Endothelial cell (in vitro differentiated cells): ENCODE measurements around the gene VKORC1L1. TPM values are rescaled to one million over a fixed set of nuclear protein-coding genes. Genes with fewer than 3 reads are reported as not detected.
"Not testable (repeated sequence)": the region's sequence is repeated elsewhere in the genome, so short reads cannot be mapped to it uniquely, and the experiment has no call there.

Experiments
- DNase-seq: peaks from one replicate; pipeline ENCODE4 v3.0.0; 2021; ENCODE audit warnings: low spot score
- H3K27ac Mint-ChIP-seq: one replicate; pipeline ENCODE4 v1.8.0; 2021; ENCODE audit warnings: mixed read lengths, inconsistent platforms; ENCODE audit not compliant: unreplicated experiment
- H3K27me3 Mint-ChIP-seq: one replicate; pipeline ENCODE4 v1.8.0; 2021; ENCODE audit warnings: mild to moderate bottlenecking, moderate library complexity, mixed read lengths, inconsistent platforms; ENCODE audit not compliant: unreplicated experiment
- H3K36me3 Mint-ChIP-seq: one replicate; pipeline ENCODE4 v1.8.0; 2021; ENCODE audit warnings: mild to moderate bottlenecking, low read depth, mixed read lengths, inconsistent platforms; ENCODE audit not compliant: unreplicated experiment
- H3K4me1 Mint-ChIP-seq: one replicate; pipeline ENCODE4 v1.8.0; 2021; ENCODE audit warnings: mild to moderate bottlenecking, mixed read lengths, inconsistent platforms; ENCODE audit not compliant: unreplicated experiment
- H3K4me3 Mint-ChIP-seq: one replicate; pipeline ENCODE4 v1.8.0; 2021; ENCODE audit warnings: mild to moderate bottlenecking, mixed read lengths, inconsistent platforms; ENCODE audit not compliant: unreplicated experiment
- H3K9me3 Mint-ChIP-seq: one replicate; pipeline ENCODE4 v1.8.0; 2021; ENCODE audit warnings: mixed read lengths, inconsistent platforms; ENCODE audit not compliant: unreplicated experiment
- total RNA-seq: library from RNA; stranded (reverse); fragmentation: NEBNext Ultra II Directional; extraction: Animal tissue kit (Norgen Biotek cat#: 25700); gene quantifications from one replicate; pipeline ENCODE4 v1.2.1, GENCODE V29; 2021; ENCODE audit not compliant: unreplicated experiment
- TF ChIP-seq, protein P1 (sequence below): fragments of 200-600 bp; sonication (generic); IDR thresholded peaks from one replicate; pipeline ENCODE4 v1.5.0; 2021; ENCODE audit warnings: antibody characterized with exemption; ENCODE audit not compliant: unreplicated experiment

The VKORC1L1 gene
- total RNA-seq, 1 donor from 2014 or later, result 22.9 TPM

DNA sequence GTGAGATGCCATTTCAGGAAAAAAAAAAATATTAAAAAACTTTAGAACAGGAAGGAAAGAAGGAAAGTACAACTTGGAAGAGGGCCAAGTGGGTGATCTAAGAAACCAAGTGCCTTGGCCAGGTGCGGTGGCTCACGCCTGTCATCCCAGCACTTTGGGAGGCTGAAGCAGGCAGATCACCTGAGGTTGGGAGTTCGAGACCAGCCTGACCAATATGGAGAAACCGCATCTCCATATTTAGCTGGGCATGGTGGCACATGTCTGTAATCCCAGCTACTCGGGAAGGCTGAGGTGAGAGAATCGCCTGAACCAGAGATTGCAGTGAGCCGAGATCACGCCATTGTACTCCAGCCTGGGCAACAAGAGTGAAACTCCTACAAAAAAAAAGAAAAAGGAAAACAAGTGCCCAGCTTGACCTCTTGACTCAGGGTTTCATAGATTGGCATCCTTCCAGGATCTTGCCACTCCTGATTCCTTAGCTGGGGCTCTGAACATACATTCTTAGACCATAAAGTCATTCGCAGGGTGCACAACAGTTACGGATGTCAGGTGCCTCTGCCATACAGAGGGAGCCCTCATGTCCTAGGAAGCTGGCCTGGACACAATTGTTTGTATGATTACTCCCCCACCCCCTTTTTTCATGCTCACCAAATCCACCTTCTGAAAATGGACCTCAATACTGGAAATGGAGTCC is 111.2 kb downstream of the VKORC1L1 start:
- no peaks in the 10 kb centered on the region for H3K4me1 Mint-ChIP-seq
- no peaks in the 10 kb centered on the region for H3K9me3 Mint-ChIP-seq
- no peaks in the 10 kb centered on the region for H3K36me3 Mint-ChIP-seq
- no peak overlapping the region for H3K4me3 Mint-ChIP-seq
- no peak for DNase-seq
- TF ChIP-seq, protein P1, sequence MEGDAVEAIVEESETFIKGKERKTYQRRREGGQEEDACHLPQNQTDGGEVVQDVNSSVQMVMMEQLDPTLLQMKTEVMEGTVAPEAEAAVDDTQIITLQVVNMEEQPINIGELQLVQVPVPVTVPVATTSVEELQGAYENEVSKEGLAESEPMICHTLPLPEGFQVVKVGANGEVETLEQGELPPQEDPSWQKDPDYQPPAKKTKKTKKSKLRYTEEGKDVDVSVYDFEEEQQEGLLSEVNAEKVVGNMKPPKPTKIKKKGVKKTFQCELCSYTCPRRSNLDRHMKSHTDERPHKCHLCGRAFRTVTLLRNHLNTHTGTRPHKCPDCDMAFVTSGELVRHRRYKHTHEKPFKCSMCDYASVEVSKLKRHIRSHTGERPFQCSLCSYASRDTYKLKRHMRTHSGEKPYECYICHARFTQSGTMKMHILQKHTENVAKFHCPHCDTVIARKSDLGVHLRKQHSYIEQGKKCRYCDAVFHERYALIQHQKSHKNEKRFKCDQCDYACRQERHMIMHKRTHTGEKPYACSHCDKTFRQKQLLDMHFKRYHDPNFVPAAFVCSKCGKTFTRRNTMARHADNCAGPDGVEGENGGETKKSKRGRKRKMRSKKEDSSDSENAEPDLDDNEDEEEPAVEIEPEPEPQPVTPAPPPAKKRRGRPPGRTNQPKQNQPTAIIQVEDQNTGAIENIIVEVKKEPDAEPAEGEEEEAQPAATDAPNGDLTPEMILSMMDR, result no peak
- no peak overlapping the region for H3K27ac Mint-ChIP-seq
- H3K27me3 Mint-ChIP-seq, result no peaks in the 10 kb centered on the region

GRCh38 chr7:65988084-65988483 is 115.2 kb downstream of the VKORC1L1 start:
- H3K36me3 Mint-ChIP-seq, result no peaks in the 10 kb centered on the region
- H3K4me3 Mint-ChIP-seq, result no peak overlapping the region
- TF ChIP-seq, protein P1, result no peak
- no peaks in the 10 kb centered on the region for H3K9me3 Mint-ChIP-seq
- no peaks in the 10 kb centered on the region for H3K27me3 Mint-ChIP-seq
- no peak for DNase-seq
- H3K4me1 Mint-ChIP-seq, result peaks cover 10% of the 10 kb centered on the region
- H3K27ac Mint-ChIP-seq, result no peak overlapping the region

GRCh38 chr7:65988503-65988902 is 115.6 kb downstream of the VKORC1L1 start:
- not testable (repeated sequence) for DNase-seq, H3K4me1 Mint-ChIP-seq, H3K36me3 Mint-ChIP-seq

DNA sequence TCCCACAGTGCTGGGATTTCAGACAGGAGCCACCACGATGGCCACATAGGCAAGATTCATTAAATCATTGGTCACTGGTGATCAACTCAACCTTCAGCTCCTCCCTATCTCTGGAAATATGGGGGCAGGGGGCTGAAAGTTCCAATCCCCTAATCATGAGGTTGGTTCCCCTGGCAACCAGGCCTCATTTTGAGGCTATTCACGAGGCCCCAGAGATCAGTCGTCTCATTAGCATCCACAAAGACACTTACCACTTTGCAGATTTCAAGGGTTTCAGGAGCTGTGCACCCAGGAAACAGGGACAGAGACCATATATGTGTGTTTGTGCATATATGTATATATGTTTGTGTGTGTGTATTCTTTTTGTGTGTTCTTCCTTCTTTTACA is 116.8 kb downstream of the VKORC1L1 start:
- DNase-seq, result no peak
- H3K27me3 Mint-ChIP-seq, result no peaks in the 10 kb centered on the region
- TF ChIP-seq, protein P1, result no peak
- no peaks in the 10 kb centered on the region for H3K9me3 Mint-ChIP-seq
- peaks cover 10% of the 10 kb centered on the region for H3K4me1 Mint-ChIP-seq
- H3K4me3 Mint-ChIP-seq, result no peak overlapping the region
- H3K27ac Mint-ChIP-seq, result no peak overlapping the region
- no peaks in the 10 kb centered on the region for H3K36me3 Mint-ChIP-seq

More at GRCh38 chr7:65988503-65988902, 115.6 kb downstream of the VKORC1L1 start:
- not testable (repeated sequence) for H3K9me3 Mint-ChIP-seq, H3K4me3 Mint-ChIP-seq, H3K27ac Mint-ChIP-seq, H3K27me3 Mint-ChIP-seq

DNA sequence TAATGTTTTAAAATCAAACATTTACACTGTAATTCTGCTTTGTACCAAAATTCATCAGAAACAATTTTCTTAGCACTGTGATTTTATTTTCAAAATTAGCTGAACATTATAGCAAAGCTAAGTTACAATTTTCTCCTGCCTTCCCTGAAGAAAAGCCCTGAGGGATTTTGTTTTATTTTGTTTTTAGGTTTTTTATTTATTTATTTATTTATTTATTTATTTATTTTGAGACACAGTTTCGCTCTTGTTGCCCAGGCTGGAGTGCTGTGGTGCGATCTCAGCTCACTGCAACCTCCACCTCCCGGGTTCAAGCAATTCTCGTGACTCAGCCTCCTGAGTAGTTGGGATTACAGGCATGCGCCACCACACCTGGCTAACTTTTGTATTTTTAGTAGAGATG is 119.0 kb downstream of the VKORC1L1 start:
- not testable (repeated sequence) for H3K27me3 Mint-ChIP-seq, DNase-seq, H3K36me3 Mint-ChIP-seq, H3K9me3 Mint-ChIP-seq, H3K4me1 Mint-ChIP-seq, H3K4me3 Mint-ChIP-seq
- H3K27ac Mint-ChIP-seq, result peak overlapping the region; percentile 91

DNA sequence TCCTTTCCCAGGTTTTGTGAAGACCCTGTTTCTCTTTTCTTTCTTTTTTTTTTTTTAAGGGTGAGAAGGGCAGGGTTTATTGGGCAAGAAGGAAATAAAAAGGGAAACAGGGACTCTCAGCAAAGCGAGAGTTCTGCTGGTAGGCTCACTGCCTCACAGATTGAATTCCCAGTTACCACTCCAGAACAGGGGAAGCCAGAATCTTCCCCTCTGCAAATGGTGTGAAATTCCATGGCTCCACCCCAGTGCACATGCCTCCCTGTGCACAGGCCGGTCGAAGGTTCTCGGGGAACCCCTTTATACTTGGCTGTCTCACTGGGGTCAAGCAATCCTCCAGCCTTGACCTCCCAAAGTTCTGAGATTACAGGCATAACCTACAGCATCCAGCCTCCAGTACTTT is 119.7 kb downstream of the VKORC1L1 start:
- Mint-ChIP-seq H3K9me3 (no peaks in the 10 kb centered on the region), H3K27me3 (no peaks in the 10 kb centered on the region), H3K27ac (peak overlapping the region; percentile 91), H3K4me1 (peaks cover 10% of the 10 kb centered on the region), H3K4me3 (no peak overlapping the region), H3K36me3 (no peaks in the 10 kb centered on the region)
- TF ChIP-seq, protein P1, result no peak
- DNase-seq, result no peak

DNA sequence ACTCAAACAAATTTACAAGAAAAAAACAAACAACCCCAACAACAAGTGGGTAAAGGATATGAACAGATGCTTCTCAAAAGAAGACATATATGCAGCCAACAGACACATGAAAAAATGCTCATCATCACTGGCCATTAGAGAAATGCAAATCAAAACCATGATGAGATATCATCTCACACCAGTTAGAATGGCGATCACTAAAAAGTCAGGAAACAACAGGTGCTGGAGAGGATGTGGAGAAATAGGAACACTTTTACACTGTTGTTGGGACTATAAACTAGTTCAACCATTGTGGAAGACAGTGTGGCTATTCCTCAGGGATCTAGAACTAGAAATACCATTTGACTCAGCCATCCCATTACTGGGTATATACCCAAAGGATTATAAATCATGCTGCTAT is 122.1 kb downstream of the VKORC1L1 start:
- not testable (repeated sequence) for H3K27ac Mint-ChIP-seq, H3K36me3 Mint-ChIP-seq, H3K9me3 Mint-ChIP-seq, H3K4me3 Mint-ChIP-seq, H3K4me1 Mint-ChIP-seq, DNase-seq, H3K27me3 Mint-ChIP-seq

GRCh38 chr7:66000823-66001417 is 128.0 kb downstream of the VKORC1L1 start:
- H3K4me3 Mint-ChIP-seq, DNase-seq, H3K36me3 Mint-ChIP-seq, H3K27ac Mint-ChIP-seq, H3K27me3 Mint-ChIP-seq, H3K4me1 Mint-ChIP-seq, H3K9me3 Mint-ChIP-seq: not testable (repeated sequence)
